ENCODE data around the gene NEU3. TPM values are rescaled to one million over a fixed set of nuclear protein-coding genes. Genes with fewer than 3 reads are reported as not detected.
A peak's percentile ranks its signal among the peaks of the same experiment; 100 is the strongest.

The NEU3 gene
- total RNA-seq, 1 experiment from 2014 or later, result 12.5 TPM

- H3K4me3 ChIP-seq (replicated peaks in 1 of 2; ENCODE audit: low read depth in 1 of 2, low read length in 2 of 2), result peak within 1 kb of the TSS; percentile 100
- POLR2A ChIA-PET, result interaction anchor here (0.5 to 1.0 kb wide), 3 partner anchors 9 to 199 kb away, joined by 3 to 5 read pairs (median 5); partner anchors contain the start of gene NEU3
- ATAC-seq (peak; percentile 98), DNase-seq (ENCODE audit: low read depth, low spot score) (peak; percentile 97)
- RAD21 ChIA-PET (ENCODE audit: low non-redundant PET in 1 of 2, low total read pairs in 2 of 2, uncharacterized antibody in 2 of 2, unreplicated experiment in 2 of 2), result no interaction called here
- H3K9ac ChIP-seq (ENCODE audit: low read length), result peak within 1 kb of the TSS; percentile 97
- CTCF ChIA-PET, result interaction anchor here (0.9 to 1.0 kb wide), 2 partner anchors 293 to 300 kb away, joined by 3 read pairs; no protein-coding TSS in a partner anchor
- H3K9me2 ChIP-seq (ENCODE audit: insufficient read depth), result no peaks in the 10 kb centered on the region
- H2AFZ ChIP-seq (ENCODE audit: low read depth, low read length, poor library complexity, severe bottlenecking), result peak within 1 kb of the TSS; percentile 17
- H3K27ac ChIP-seq (ENCODE audit: low read depth, low read length), result peak within 1 kb of the TSS; percentile 55
- intact Hi-C loops (cut with micrococcal nuclease), result no loop called here
- TSS peak; percentile 68 for BruUV-seq (replicated peaks)
- H3K4me1 ChIP-seq (ENCODE audit: control insufficient read depth in 1 of 2, insufficient read depth in 2 of 2, low read length in 2 of 2), result peaks cover 8 to 19% of the 10 kb centered on the region in 2 experiments
- H4K20me1 ChIP-seq (ENCODE audit: insufficient read depth), result 0 out of 2 replicates have a peak, but pooled peaks cover 4% of the 10 kb centered on the region
- H3K27me3 ChIP-seq (ENCODE audit: insufficient read depth, low read length), result no peaks in the 10 kb centered on the region
- TF ChIP-seq SRF (IDR thresholded peaks at IDR 0.05; ENCODE audit: low read depth) (no peak), POLR2A (IDR thresholded peaks at IDR 0.05; ENCODE audit: borderline replicate concordance, extremely low read depth, insufficient read depth, insufficient read length) (peak; percentile 94), YY1 (IDR thresholded peaks at IDR 0.05; ENCODE audit: extremely low read depth, insufficient replicate concordance, low read depth, low read length) (peak; percentile 97), RAD21 (IDR thresholded peaks at IDR 0.05; ENCODE audit: low read depth) (no peak), ZBTB33 (IDR thresholded peaks at IDR 0.05; ENCODE audit: extremely low read depth, insufficient replicate concordance, low read length) (peak; percentile 44), POLR2AphosphoS5 (IDR thresholded peaks at IDR 0.05; ENCODE audit: low read depth, low read length) (peak; percentile 87), EZH2 (IDR thresholded peaks at IDR 0.05) (no peak), CTCF (IDR thresholded peaks at IDR 0.05 in 2 of 3, conservative IDR thresholded peaks at IDR 0.05 in 1 of 3; ENCODE audit: borderline replicate concordance in 1 of 3, insufficient read depth in 1 of 3, low read depth in 2 of 3, low read length in 2 of 3) (no peak), ZFX (IDR thresholded peaks at IDR 0.05) (peak; percentile 97), EGR1 (IDR thresholded peaks at IDR 0.05; ENCODE audit: low read depth) (peak; percentile 69), MAX (IDR thresholded peaks at IDR 0.05) (peak; percentile 95), SIN3A (IDR thresholded peaks at IDR 0.05; ENCODE audit: low read depth) (peak; percentile 98), SP1 (IDR thresholded peaks at IDR 0.05; ENCODE audit: low read depth) (peak; percentile 83), CBX3 (IDR thresholded peaks at IDR 0.05; ENCODE audit: low read depth) (peak; percentile 75)
- peaks cover 0 to 10% of the 10 kb centered on the region in 2 experiments; a peak in 1 of 4 replicates for H3K36me3 ChIP-seq (ENCODE audit: control insufficient read depth in 1 of 2, insufficient read depth in 2 of 2, low read length in 2 of 2)
- H3K4me2 ChIP-seq (ENCODE audit: low read length), result peak within 1 kb of the TSS; percentile 91
- H3K9me3 ChIP-seq (ENCODE audit: control insufficient read depth in 1 of 2, insufficient read depth in 1 of 2, low read depth in 1 of 2, low read length in 2 of 2), result no peaks in the 10 kb centered on the region
- H3K79me2 ChIP-seq (ENCODE audit: insufficient read depth, low read length), result peaks cover 67% of the 10 kb centered on the region
These were observed 39.6 kb upstream of the NEU3 start, which contains the start of the genes SPCS2 and XRRA1 for GRCh38 chr11:74948898-74949752. Gene SPCS2 (plus strand): TSS chr11:74949266. CDS start chr11:74949286, 20 bp downstream. Gene XRRA1 (minus strand): TSS chr11:74949091. CDS start chr11:74940878, 8,213 bp downstream.
